Choroid plexus epithelial cell (primary cell): ENCODE results near the gene CD37.
A peak's percentile ranks its signal among the peaks of the same experiment; 100 is the strongest.

Source experiments
- DNase-seq: peaks from one replicate; pipeline ENCODE4 v3.0.0-alpha.2; 2010; ENCODE audit warnings: low read depth
- H3K4me3 ChIP-seq: 2 replicates; pipeline ENCODE4 v1.5.1; 2011; ENCODE audit warnings: low read depth, mild to moderate bottlenecking, control low read depth, low read length, moderate library complexity
- TF ChIP-seq, protein P1 (sequence below): conservative IDR thresholded peaks from 2 replicates; pipeline ENCODE4 v1.5.1; 2011; ENCODE audit warnings: low read depth, mild to moderate bottlenecking, control low read depth, inconsistent platforms, low read length, moderate library complexity

Gene CD37

DNA sequence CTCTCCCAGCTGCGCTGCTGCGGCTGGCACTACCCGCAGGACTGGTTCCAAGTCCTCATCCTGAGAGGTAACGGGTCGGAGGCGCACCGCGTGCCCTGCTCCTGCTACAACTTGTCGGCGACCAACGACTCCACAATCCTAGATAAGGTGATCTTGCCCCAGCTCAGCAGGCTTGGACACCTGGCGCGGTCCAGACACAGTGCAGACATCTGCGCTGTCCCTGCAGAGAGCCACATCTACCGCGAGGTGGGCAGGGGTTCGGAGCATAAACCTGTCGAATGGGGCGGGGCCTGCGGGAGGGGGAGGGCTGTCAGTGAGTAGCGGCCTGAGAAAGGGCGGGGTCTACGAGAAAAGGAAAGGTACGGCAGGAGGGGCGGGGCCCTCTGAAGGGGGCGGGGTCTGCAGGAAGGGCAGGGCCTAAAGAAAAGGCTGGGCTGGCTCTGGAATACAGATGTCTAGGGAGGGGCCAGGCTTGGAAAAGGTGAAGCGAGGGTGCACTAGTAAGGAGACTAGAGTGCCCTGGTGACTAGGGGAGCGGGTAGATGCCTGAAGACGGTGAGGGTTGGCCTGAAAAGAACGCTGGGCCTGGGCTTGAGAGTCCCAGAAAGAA lies 3.6 kb downstream of the CD37 start:
- peak overlapping the region; percentile 50 for H3K4me3 ChIP-seq
- peak; percentile 66 for DNase-seq
- TF ChIP-seq, protein P1, sequence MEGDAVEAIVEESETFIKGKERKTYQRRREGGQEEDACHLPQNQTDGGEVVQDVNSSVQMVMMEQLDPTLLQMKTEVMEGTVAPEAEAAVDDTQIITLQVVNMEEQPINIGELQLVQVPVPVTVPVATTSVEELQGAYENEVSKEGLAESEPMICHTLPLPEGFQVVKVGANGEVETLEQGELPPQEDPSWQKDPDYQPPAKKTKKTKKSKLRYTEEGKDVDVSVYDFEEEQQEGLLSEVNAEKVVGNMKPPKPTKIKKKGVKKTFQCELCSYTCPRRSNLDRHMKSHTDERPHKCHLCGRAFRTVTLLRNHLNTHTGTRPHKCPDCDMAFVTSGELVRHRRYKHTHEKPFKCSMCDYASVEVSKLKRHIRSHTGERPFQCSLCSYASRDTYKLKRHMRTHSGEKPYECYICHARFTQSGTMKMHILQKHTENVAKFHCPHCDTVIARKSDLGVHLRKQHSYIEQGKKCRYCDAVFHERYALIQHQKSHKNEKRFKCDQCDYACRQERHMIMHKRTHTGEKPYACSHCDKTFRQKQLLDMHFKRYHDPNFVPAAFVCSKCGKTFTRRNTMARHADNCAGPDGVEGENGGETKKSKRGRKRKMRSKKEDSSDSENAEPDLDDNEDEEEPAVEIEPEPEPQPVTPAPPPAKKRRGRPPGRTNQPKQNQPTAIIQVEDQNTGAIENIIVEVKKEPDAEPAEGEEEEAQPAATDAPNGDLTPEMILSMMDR = no peak

DNA sequence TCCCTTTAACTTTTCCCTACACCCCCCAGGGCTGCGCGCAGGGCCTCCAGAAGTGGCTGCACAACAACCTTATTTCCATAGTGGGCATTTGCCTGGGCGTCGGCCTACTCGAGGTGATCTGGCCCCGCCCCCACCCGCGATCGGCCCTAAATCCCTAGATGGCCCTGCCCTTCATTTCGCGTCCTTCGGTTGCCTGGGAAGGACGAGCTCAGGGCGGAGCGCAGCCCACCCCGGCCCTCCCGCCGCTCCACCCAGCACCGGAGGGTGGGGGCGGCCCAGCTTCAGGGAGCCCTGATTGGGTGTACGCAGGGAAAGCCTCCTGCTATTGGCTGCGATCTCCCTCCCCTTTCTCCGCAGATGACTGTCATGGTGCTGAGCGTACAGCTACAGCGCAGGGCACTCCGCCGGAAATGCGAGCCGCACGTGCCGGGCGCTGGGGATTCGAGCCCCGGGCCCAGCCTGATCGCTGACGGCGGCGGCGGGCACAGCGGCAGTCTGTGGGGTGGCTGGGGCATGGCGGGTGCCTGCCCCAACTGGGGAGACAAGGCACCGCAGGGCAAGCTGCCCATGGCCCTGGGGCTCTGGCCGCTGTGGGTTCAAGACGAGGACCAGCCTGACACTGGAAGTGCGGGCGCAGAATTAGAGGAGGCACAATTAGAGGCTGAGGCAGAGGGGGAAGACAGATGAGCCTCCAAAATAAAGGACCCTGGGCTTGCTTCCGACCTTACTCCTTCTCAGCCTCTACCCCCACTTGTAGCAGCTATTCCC lies 4.3 kb downstream of the CD37 start:
- TF ChIP-seq, protein P1 = no peak
- peak overlapping the region; percentile 50 for H3K4me3 ChIP-seq
- peak; percentile 95 for DNase-seq

DNA sequence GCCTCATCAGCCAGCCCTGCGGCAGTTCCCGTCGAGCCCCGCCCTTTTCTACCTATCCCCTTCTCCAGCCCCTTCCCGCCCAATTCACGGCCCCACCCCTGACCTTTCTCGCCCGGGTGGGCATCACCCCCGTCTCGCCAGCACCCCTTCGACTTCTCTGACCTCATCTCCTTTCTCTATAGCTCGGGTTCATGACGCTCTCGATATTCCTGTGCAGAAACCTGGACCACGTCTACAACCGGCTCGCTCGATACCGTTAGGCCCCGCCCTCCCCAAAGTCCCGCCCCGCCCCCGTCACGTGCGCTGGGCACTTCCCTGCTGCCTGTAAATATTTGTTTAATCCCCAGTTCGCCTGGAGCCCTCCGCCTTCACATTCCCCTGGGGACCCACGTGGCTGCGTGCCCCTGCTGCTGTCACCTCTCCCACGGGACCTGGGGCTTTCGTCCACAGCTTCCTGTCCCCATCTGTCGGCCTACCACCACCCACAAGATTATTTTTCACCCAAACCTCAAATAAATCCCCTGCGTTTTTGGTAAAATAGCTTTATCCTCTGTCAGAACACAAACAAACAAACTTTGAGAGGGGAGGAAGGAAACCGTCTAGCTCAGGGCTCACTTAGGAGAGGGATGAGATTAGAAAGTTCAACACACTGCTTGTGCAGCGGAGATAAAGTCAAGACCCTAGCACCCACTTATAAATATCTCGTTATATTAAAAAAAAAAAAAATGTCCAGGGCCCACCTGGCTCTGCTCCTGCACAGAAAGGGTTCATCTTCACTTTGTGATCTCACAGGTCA lies 5.1 kb downstream of the CD37 start:
- peak overlapping the region; percentile 50 for H3K4me3 ChIP-seq
- TF ChIP-seq, protein P1 = no peak
- DNase-seq = peak; percentile 50

DNA sequence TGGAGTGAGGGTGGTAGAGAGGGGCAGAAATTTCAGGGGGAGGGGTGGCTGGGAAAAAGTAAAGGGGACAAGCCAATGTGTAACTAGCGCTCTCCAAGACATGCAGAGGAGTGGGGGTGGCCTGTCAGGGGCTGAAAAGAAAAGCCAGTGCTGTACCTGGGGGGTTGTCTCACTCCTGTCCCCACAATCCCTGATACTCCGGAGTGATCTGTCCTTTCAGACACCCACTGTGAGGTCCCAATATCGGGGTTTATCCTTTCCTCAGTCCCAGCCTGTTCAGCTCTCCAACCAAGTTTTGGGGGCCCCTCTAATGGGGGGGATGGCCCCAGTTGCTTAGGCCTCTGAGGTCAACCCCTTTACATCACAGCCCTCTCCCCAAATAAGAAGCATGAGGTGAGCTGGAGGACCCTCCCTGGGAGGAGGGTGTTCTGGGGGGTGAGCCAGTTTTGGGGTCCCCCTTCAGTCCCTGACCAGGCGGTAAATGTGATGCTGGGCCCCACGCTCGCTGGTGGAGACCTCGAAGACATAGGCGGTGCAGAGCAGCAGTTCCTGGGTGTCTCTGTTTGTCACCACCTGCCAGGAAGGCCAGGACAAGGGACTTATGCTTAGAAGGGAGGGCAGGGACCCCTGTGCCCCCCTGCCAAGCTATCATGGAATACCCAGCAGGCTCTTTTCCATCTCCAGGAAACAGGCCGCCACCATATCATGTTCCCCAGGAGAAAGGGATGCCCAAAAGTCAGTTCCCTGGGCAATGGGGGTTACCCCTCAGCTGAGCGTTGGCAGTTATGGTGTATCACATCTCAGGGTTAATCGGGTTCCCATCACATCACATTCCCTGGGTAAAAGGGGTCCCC lies 5.9 kb downstream of the CD37 start:
- TF ChIP-seq, protein P1 = no peak
- H3K4me3 ChIP-seq = no peak overlapping the region
- no peak for DNase-seq

DNA sequence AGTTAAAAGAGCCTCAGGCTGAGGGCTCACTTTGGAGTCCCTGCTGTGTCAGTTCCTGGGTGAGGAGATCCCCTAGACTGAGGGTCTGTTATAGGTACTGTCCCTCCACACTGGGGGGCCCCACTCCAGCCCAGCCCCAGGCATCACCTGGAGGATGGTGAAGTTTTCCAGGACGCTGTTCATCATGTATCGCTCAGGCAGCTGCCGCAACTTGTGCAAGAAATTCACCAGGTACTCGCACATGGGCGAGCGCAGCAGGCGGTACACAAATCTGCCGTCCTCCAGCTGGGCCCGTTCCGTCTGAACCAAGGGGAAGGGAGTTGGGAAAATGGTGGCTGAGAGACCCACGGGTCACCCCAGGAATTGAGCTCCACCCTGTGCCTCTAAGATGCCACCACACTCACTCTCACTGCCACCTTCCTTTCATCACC lies 7.1 kb downstream of the CD37 start:
- TF ChIP-seq, protein P1 = no peak
- H3K4me3 ChIP-seq = no peak overlapping the region
- no peak for DNase-seq

DNA sequence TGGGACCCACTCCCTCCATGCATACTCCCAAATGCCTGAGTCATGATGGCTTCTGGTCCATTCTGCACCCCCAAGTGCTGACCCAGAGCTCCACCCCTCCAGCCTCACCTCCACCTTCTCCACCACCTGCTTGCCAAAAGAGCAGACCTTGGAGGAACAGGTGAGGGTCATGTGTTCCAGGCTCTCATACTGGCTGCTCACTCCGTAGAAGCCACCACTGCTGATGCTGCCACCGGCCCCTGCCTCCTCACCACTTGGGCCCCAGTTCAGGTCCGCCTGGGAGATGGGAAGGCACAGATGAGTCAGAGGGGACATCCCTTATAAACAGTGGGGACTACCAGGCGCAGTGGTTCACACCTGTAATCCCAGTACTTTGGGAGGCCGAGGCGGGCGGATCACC lies 7.9 kb downstream of the CD37 start:
- H3K4me3 ChIP-seq = no peak overlapping the region
- no peak for DNase-seq
- TF ChIP-seq, protein P1 = no peak
